ENCODE data around the gene CHTF8.

- TF ChIP-seq CTCF (optimal IDR thresholded peaks at IDR 0.05 in 1 of 3, IDR thresholded peaks at IDR 0.05 in 1 of 3, conservative IDR thresholded peaks at IDR 0.05 in 1 of 3; ENCODE audit: extremely low read depth in 1 of 3, insufficient read depth in 2 of 3, low read length in 3 of 3), result no peak
- TF ChIP-seq EZH2 (IDR thresholded peaks at IDR 0.05; ENCODE audit: low read length), result no peak
Observed at GRCh38 chr16:69108064-69108904, 24.1 kb downstream of the CHTF8 start.

Data from keratinocyte (primary cell).